HS-27A (cell line): Measurements from ENCODE around the gene LRCH1.

Experiments used
- DNase-seq: peaks from one replicate; pipeline ENCODE4 v3.0.0-alpha.2; 2012; ENCODE audit warnings: low read depth, missing footprints

Gene LRCH1

GRCh38 chr13:46712524-46712923 is 159.6 kb downstream of the LRCH1 start:
- DNase-seq: no peak

GRCh38 chr13:46715363-46715762 is 162.4 kb downstream of the LRCH1 start:
- DNase-seq: no peak

- no peak for DNase-seq
Measured at GRCh38 chr13:46716821-46717220, 163.9 kb downstream of the LRCH1 start.

- DNase-seq: no peak
Measured at GRCh38 chr13:46717275-46717674, 164.3 kb downstream of the LRCH1 start.

- no peak for DNase-seq
Measured at GRCh38 chr13:46717856-46718255, 164.9 kb downstream of the LRCH1 start.

GRCh38 chr13:46720189-46720588 is 167.2 kb downstream of the LRCH1 start:
- no peak for DNase-seq

- DNase-seq: no peak
Measured at GRCh38 chr13:46721054-46721453, 168.1 kb downstream of the LRCH1 start.

GRCh38 chr13:46726347-46726746 is 173.4 kb downstream of the LRCH1 start:
- DNase-seq: no peak

- no peak for DNase-seq
Measured at GRCh38 chr13:46728777-46729176, 175.8 kb downstream of the LRCH1 start.

- no peak for DNase-seq
Measured at GRCh38 chr13:46731535-46731934, 178.6 kb downstream of the LRCH1 start.

GRCh38 chr13:46735425-46735824 is 182.5 kb downstream of the LRCH1 start:
- DNase-seq: no peak

GRCh38 chr13:46736541-46737310 is 183.8 kb downstream of the LRCH1 start:
- DNase-seq: no peak

GRCh38 chr13:46738055-46738454 is 185.1 kb downstream of the LRCH1 start:
- no peak for DNase-seq

- DNase-seq: no peak
Measured at GRCh38 chr13:46738766-46739165, 185.8 kb downstream of the LRCH1 start.

GRCh38 chr13:46739447-46740098 is 186.6 kb downstream of the LRCH1 start:
- no peak for DNase-seq

GRCh38 chr13:46743191-46743590 is 190.2 kb downstream of the LRCH1 start:
- no peak for DNase-seq

GRCh38 chr13:46745062-46745461 is 192.1 kb downstream of the LRCH1 start:
- no peak for DNase-seq

- no peak for DNase-seq
Measured at GRCh38 chr13:46745706-46746105, 192.7 kb downstream of the LRCH1 start.

- no peak for DNase-seq
Measured at GRCh38 chr13:46747031-46747820, 194.3 kb downstream of the LRCH1 start.

GRCh38 chr13:46748300-46748699 is 195.3 kb downstream of the LRCH1 start:
- no peak for DNase-seq

GRCh38 chr13:46749951-46750350 is 197.0 kb downstream of the LRCH1 start:
- no peak for DNase-seq

GRCh38 chr13:46751811-46752635 is 199.1 kb downstream of the LRCH1 start:
- no peak for DNase-seq
